Right renal pelvis (tissue), 4 donors: Measurements from ENCODE around the gene ZIC1. TPM values are rescaled to one million over a fixed set of nuclear protein-coding genes. Genes with fewer than 3 reads are reported as not detected.

ENCODE experiments used
- DNase-seq, 4 donors: peaks; one replicate each; pipeline ENCODE4 v3.0.0-alpha.2; 2013; ENCODE audit warnings: low read depth in 4 of 4, low spot score in 3 of 4, missing footprints in 1 of 4
- polyA plus RNA-seq, 4 donors: library from polyadenylated mRNA; unstranded; fragments of 120-200 nt; gene quantifications; one replicate each; pipeline ENCODE4 v1.2.1, GENCODE V29; 2013; ENCODE audit not compliant: insufficient read length in 4 of 4

The ZIC1 gene
- polyA plus RNA-seq, 4 donors, result 0.03 to 0.95 (median 0.52) TPM

DNA sequence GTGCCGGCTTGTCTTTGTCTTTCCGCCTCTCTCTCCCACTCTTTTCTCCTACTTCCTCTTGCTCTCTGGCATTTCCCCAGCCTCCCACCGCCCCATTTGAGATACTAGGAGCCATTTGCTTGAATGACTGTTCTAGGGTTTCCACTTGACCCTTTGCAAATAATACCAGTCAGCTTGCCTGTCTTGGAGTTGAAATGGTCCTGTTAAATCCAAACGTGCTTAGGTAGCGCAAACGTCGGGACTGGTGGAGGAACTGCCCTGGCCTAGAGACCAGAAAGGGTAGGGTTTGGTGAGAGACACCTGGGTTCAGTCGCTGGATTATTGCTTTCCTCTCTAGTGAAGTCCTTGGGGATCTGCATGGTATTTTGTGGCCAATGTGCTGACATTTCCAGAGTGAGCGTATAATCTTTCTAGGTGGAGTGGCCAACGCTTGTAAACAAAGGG, 10.6 kb downstream of the ZIC1 start:
- DNase-seq, result no peak

DNA sequence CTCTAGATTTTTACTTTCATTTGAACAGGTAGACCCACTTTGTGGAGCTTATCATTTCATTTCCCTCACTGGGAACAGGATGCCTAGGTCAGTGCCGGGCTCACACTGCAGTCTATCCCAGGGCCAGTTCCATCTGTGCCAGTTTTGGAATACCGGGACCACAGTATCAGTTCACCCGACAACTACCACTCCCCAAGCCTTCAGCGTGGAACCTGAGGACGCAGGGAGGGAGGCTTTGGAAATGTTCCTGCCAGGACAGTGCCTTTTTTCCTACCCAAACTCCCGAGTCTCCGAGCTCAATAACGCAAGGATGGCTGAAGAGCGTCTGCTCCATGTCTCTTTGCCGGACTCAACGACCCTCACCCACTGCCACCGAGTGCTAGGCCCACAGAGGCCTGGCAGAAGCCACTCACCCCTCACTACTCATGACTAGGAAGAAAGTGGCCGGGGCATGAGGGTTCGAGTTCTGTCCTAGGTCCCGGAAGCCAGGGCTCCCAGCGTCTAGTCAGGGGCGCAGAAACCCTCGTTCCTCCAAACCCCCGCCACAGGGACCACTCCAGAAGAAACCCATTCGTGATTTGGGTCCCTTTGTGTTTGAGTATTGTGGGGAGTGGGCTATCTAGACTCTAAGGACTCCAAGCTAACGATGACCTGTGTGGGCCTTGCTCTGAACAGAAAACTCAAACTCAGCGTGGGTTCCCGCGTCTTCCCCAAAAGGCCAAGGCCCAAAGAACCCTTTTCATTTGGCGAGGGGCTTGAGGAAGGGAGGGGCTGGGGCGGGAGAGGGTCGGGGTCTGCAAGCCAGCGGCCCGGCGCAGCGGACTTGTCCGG, 11.4 kb downstream of the ZIC1 start:
- no peak for DNase-seq

DNA sequence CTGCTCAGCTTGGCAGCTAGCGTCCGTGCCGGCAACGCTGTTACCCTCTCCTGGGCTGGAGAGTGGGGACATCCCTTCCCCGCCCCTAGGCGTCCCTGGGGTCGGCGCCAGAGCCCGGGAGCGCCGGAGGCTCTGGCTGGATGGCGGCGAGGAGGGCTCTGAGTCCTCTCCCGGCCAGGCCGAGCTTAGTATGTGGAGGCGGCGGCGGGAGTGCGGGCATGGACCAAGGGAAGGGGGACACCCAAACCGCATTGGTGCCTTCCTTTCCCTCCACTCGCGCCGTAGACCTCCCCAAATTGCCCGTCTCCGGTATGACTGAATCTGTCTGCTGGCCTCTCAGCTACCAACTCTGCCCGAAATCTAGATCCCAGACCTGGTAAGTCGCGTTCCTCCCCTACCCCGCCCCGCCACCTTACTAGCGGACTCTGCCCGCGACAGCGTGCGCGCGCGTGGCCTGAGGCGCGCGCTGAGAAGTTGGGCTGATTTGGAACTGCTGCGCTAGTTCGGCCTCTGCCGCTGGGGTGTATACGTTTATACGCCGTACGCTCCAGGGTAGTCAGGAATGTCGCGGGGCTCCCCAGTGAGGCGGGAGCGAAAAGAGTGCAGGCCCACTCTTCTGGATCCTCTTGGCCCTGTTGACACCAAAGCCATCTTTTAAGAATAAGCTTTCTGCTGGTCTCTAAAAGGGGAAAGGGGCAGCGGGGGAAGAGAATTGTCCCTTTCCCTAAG, 12.2 kb downstream of the ZIC1 start:
- DNase-seq, result no peak

DNA sequence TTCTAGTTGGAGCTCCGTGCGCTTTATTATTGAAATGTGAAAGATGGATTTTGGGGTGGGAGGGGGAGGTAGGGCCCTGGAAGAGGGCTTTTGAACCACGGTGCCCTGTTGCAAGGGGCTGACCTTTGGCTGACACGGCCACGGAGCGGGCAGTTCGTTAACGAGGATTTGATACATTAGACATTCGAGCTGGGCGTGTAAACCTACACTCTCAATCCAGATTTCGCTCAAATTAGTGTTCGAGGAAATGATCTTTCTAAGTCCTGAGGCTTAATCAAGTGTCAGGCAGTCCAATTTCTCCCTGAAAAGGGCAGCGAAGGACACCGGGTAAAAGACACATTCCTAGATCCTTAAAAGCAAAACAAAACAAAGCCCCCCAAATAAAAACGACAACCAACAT, 13.0 kb downstream of the ZIC1 start:
- DNase-seq, result no peak

DNA sequence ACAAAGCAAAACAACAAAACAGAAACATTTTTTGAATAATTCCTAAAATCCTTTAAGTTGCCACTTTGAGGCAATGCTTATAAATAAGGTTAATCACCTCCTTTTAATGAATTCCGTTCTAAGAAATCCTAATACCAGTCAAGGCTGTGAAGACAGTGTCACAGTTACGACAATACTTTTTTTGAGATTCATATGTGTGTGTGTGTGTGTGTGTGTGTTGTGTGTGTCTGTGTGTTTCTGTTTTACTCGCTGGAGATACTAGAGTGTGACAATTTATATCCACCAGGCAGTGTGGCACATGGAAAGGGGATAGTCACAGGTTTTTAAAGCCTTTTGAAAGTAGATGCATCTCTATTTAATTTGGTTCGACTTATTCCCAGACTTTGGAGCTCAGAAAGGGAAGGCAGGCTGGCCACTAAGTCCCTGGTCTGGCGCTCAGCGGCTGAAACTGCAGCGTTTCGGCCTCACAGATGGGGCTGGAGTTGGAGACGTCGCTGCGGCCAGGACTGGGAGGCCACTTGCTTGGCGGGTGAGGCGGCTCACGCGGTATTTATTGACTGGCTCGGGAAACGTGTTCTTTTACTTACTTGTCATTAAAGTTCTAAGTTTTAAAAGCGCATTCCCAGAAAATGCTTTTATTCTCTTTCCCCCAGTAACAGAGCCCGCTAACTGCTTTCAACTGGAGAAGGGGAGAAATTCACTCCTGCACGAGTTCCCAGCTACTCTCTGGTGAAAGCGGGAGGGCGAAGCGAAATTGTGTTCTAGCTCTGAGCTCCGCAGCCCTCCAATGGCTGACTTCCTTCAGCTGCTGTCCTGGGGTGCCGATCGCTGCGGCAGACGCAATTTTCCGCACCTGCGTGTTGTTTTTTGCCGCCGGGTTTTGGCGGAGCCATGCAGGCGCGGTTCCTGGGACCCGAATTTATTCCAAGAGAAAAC, 13.7 kb downstream of the ZIC1 start:
- no peak for DNase-seq

DNA sequence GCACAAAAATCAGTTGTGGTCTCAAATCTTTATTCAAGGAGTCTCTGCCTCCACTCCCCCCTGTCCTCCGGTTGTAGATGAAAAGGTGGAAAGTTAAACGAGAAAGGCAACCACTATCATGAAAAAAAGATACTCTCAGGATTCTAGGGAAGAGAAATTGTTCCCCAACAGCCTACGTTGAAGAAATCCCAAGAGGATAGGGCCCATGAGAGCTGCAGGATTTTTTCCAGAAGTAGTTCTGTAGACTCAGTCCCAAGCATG, 14.3 kb downstream of the ZIC1 start:
- DNase-seq, result no peak

DNA sequence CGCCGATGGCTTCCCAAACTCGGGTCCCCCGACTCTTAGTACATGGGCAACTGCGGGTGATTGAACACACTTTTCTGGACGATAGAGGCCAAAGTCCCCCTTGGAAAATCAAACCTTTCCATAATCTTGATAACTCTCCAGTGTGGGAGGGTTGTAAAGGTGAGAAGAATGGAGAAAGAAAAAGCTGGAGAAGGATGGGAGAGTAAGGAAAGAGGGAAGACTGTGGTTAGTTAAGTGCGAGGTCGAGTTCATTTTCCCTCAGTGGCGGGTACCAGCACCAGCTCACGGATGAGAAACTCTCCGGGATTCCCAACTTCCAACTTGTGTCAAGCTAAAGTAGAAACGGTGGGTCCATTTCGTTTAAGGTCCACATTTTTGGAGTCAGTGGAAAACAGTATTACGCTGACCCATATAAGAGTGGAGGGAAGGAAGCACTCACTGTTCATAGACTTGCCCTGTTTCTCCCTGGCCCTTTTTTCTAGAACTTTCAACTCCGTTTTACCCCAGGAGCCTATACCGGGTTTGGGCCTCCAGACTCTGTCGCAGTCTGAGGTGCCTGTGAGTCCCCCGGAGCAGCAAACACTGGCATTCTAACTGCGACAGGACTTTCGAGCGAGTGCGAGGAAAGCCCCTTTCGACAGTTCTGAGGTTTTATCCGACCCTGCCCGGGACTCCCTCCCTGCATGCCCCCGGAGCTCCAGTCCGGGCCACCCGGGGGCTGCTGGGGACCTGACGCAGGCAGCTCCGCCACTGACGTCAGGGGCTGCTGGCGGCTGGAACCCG, 14.8 kb downstream of the ZIC1 start:
- DNase-seq, result no peak

DNA sequence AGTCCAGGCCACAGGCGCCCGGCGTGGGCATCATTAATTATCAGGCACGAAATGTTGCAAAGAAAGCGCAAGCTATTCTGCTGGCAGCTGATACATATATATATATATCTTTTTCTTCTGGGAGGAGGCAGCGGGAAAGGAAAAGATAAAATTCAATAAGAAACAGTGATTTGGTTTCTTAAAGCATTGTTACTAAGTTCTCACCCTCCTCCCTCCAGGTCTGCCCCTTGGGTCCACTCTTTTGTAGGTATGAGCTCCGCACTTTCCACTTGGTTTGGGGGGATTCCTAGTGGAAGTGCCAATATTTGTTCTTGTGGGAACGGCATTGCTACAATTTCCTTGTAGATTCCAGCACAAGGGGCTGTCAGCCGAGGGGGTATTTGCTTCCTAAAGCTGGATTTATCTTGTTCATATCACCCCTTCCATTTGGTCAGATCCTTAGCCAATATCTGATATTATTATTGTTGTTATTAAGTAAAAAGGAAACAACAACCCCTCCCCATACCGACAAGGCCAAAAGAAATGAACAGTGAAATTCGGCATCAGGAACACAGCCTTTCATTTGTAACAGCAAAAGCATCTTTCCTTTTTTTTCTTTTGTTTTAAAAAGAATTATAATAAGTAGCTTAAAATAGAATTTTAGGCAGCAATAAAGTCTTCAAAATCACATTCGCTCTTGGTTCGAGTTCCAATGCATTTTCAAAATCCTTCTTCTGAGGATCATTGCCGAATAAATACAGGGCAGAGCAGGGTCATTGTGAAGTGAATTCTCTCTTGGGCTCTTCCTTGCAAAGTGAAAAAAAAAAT, 15.6 kb downstream of the ZIC1 start:
- no peak for DNase-seq

DNA sequence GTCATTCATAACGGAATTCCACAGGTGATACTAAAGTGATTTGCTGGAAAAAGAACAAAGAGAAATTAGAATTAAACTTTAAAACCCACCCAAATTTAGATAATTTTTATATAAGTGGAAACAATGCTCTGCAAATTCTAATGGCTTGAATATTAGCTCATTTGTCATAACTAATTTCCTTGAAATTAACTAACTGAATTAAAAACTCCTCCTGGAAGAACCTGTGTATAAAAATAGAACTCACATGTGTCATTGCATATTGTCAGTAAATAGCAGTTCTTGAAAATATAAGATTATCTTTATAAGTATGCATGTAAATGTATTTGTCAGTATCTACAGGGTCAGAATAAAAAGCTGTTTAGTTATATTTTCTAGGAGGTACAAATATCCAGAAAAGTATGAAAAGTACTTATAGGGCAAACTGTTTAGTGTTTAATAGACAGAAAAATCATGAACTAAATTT, 16.3 kb downstream of the ZIC1 start:
- DNase-seq, result no peak

DNA sequence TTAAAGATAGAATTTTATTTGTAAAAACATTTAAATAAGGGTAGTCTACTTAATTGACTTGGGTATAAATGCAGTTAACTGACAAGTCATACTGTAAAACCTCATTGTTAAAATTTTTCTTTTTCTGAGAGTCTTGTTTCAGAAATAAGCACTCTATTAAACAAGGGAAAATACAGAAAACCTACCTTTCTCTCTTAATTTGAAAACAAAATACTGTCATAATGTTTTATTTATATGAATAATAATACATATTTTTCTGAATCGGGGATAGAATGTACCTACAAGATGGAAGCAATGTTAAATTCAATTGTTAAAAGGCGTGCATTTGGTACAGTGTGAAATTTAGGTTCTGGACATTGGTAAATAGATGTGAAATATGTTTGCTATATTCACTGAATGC, 17.8 kb downstream of the ZIC1 start:
- DNase-seq, result no peak

DNA sequence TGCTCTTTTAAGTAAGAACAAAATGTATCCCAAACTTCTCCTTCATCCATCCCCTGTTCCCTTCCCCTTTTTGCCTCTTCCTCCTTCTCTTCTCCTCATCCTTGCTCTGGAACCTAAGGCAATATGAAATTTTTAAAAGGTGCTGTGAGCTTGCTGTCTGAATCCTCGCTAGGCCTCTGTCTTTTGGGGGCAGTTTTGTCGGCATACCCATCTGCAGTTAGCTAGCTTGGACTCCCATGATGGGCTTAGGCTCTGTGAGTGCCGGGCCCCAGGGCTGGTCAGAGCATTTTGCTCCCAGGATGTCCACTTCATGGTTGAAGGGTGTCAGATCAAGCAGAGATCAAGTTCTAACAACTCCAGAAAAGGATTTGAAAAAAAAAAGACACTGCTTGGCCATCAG, 18.6 kb downstream of the ZIC1 start:
- DNase-seq, result no peak

DNA sequence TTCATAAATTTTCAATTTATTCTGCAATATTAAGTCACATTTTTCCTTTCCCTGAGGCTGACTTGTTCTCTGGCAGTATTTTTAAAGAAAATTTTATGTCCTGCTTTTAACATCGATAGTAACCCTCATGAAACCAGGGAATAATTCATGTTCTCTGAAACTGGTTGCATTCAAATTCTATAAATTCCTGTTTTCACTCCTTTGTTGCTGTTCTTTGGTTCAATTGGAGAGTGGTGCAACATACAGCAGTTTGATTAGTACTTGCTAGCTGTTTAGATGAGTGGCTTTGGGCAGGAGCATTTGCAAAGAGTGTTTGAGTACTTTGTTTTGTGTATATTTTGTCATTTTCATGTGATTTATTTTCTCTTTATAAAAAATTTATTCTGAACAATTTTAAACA, 19.2 kb downstream of the ZIC1 start:
- DNase-seq, result no peak

DNA sequence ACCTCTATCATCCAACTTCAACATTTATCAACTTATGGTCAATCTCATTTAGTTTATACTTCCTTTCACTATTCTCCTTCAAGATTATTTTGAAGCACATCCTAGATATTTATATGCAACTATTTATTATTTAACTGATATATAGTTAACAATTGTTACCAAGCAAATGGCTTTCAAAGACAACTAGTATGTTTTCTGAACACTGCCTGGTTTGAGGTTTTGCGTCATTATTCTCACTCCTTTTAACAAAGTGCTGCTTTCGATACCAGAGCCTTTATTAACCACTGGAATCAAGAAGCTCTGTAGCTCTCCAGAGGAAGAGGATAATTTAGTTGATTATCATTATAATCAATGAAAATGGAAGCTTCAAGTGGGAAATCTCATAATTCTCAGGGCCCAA, 19.6 kb downstream of the ZIC1 start:
- no peak for DNase-seq

DNA sequence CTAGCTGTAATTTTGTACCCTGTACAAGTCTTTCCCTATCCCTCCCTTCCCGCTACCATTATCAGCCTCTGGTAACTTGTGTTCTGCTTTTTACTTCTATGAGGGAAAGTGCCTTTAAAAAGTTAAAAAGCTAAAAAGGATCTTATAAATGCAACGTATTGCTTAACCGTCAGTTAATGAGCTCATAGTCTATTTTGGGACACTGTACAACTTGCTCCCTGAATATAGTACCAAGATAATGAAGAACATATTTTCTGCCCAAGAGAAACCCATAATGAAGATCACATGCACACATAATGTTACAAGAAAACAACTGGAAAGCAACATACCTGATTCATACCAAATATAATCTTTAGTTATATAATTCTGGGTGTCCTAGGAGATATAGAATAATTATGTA, 22.6 kb downstream of the ZIC1 start:
- no peak for DNase-seq

DNA sequence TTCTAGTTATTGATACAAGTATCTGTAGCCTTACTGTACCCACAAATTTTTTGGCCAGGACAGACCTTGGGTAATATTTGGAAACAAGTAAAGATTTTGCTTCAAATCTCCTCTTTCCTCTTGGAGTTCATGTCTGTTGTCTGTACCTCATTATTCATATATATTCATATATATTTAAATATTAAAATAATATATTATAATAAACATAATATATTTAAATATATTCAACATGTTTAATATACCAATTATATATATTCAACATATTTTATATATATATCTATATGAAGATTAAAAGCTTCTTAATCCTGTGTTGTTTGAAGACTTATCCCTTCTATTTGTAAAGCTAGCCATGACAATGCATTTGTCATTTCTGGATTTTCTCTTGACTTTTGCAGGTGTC, 38.1 kb downstream of the ZIC1 start:
- no peak for DNase-seq

DNA sequence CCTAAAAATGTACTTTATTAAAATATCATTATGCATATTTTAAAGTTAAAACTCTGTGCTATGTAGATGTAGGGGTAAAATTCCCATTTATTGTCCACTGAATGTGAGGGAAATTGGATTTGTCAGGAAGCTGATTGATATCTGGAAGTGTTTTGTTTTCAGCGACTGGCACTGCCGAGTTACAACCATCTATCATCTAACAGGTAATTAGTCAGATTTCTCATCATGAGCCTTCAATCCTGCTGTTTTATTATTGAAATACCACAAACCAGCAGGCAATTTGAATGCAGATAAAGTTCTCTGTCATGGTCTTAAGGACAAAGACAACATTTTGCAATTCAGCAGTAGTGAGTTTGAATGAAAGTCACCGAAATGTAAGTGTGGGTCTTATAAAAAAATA, 40.5 kb downstream of the ZIC1 start:
- no peak for DNase-seq

DNA sequence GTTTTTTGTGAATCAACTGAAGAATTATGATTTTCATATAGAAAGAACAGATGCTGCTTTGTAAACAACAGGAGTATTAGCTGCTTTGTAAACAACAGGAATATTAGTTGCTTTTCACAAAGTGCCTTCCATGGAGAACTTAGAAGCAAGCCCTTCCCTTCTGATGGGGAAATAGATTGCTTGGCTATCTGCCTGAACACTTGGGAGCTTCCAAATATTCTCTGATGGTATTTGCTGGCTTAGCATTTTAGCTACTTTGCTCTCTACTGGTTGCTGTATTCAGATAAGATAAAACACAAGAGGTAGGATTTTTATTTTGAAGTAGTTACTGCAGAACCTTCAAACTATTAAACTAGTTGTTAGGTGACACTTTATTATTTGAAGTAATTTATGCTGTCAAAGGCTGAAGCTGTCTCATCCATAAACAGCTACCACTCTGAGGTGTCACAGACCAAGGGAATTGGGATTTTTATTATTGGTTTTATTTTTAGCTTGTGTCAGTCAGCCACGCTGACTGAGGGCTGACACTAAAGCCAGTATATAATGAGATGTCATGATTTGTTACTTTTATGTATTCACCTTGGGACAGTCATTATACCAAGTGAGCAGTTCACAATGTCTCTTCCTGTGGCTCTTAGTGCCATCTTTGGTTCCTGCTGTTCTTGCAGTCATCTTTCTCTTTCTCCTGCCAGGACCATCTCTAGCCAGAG, 50.0 kb downstream of the ZIC1 start:
- no peak for DNase-seq

DNA sequence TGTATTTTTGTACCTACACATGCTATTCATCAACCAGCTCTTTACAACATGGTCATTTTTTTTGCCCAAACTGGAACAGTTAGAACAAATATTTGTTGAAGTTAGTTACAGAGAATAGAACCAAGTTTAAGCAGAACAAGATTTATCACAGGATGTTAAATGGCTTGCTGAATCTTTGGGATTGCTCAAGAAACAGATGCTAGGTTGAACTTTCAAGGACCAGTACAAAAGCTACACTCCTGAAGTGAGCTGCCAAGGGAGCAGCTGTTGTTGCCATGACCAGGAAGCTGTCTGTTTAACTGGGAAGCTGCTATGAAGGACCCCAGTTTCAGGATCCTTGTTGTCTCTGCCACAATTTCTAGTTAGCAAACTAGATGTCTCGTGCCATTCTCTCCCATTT, 53.7 kb downstream of the ZIC1 start:
- no peak for DNase-seq
